ENCODE data around the gene CRYBG1.

Gene CRYBG1

GRCh38 chr6:106360410-106360988 is at the start of gene CRYBG1:
CRYBG1 (plus strand) TSS chr6:106360717; CDS start chr6:106360909, 192 bp downstream.
- peak; percentile 73 for DNase-seq
- H3K79me2 ChIP-seq (ENCODE audit: low read length): no peaks in the 10 kb centered on the region
- no peak for TF ChIP-seq EZH2phosphoT487 (IDR thresholded peaks at IDR 0.05; ENCODE audit: low read length)
- TF ChIP-seq CTCF (IDR thresholded peaks at IDR 0.05; ENCODE audit: low read length): peak; percentile 90
- no peak for TF ChIP-seq EZH2 (optimal IDR thresholded peaks at IDR 0.05; ENCODE audit: low read depth, low read length)
- H3K27me3 ChIP-seq (replicated peaks; ENCODE audit: insufficient read depth, low read length): peaks cover 11% of the 10 kb centered on the region
- peak within 1 kb of the TSS; percentile 69 for H3K4me3 ChIP-seq (ENCODE audit: low read length)
- peak within 1 kb of the TSS; percentile 76 for H3K4me2 ChIP-seq (ENCODE audit: low read depth, low read length)
- no peaks in the 10 kb centered on the region for H3F3A ChIP-seq (ENCODE audit: insufficient read depth, low read length)
- no peaks in the 10 kb centered on the region for H3K9me3 ChIP-seq (replicated peaks; ENCODE audit: insufficient read depth, low read length)
- H2AFZ ChIP-seq (ENCODE audit: low read length): peak within 1 kb of the TSS; percentile 85
- H4K20me1 ChIP-seq (ENCODE audit: insufficient read depth, low read length): no peaks in the 10 kb centered on the region
- no peak within 1 kb of the TSS for H3K9ac ChIP-seq (ENCODE audit: low read length)
- no peaks in the 10 kb centered on the region for H3K9me2 ChIP-seq (replicated peaks; ENCODE audit: insufficient read depth, low read length)
- peaks cover 9% of the 10 kb centered on the region for H3K4me1 ChIP-seq (ENCODE audit: low read length)
- no peak within 1 kb of the TSS for H3K27ac ChIP-seq (ENCODE audit: low read length)
- no peaks in the 10 kb centered on the region for H3K36me3 ChIP-seq (replicated peaks; ENCODE audit: insufficient read depth, low read length)

GRCh38 chr6:106315765-106316374 is 44.6 kb upstream of the CRYBG1 start:
- TF ChIP-seq EZH2 (optimal IDR thresholded peaks at IDR 0.05; ENCODE audit: low read depth, low read length) (no peak), CTCF (IDR thresholded peaks at IDR 0.05; ENCODE audit: low read length) (no peak), EZH2phosphoT487 (IDR thresholded peaks at IDR 0.05; ENCODE audit: low read length) (no peak)
- DNase-seq: no peak
- no peak overlapping the region for H3K9ac ChIP-seq (ENCODE audit: low read length)
- H3K79me2 ChIP-seq (ENCODE audit: low read length): peaks cover 95% of the 10 kb centered on the region
- H3K9me2 ChIP-seq (replicated peaks; ENCODE audit: insufficient read depth, low read length): no peaks in the 10 kb centered on the region
- no peaks in the 10 kb centered on the region for H3K27me3 ChIP-seq (replicated peaks; ENCODE audit: insufficient read depth, low read length)
- H2AFZ ChIP-seq (ENCODE audit: low read length): no peak overlapping the region
- peaks cover 8% of the 10 kb centered on the region for H3K4me1 ChIP-seq (ENCODE audit: low read length)
- H3K27ac ChIP-seq (ENCODE audit: low read length): no peak overlapping the region
- H3K4me3 ChIP-seq (ENCODE audit: low read length): no peak overlapping the region
- H4K20me1 ChIP-seq (ENCODE audit: insufficient read depth, low read length): peaks cover 13% of the 10 kb centered on the region
- peaks cover 11% of the 10 kb centered on the region for H3K36me3 ChIP-seq (replicated peaks; ENCODE audit: insufficient read depth, low read length)
- H3F3A ChIP-seq (ENCODE audit: insufficient read depth, low read length): no peaks in the 10 kb centered on the region
- H3K9me3 ChIP-seq (replicated peaks; ENCODE audit: insufficient read depth, low read length): no peaks in the 10 kb centered on the region
- H3K4me2 ChIP-seq (ENCODE audit: low read depth, low read length): no peak overlapping the region

- H3K4me2 ChIP-seq (ENCODE audit: low read depth, low read length): no peak overlapping the region
- no peaks in the 10 kb centered on the region for H3F3A ChIP-seq (ENCODE audit: insufficient read depth, low read length)
- H3K27me3 ChIP-seq (replicated peaks; ENCODE audit: insufficient read depth, low read length): no peaks in the 10 kb centered on the region
- no peak overlapping the region for H3K9ac ChIP-seq (ENCODE audit: low read length)
- no peak overlapping the region for H2AFZ ChIP-seq (ENCODE audit: low read length)
- H3K9me2 ChIP-seq (replicated peaks; ENCODE audit: insufficient read depth, low read length): no peaks in the 10 kb centered on the region
- no peak overlapping the region for H3K4me3 ChIP-seq (ENCODE audit: low read length)
- peaks cover 8% of the 10 kb centered on the region for H3K4me1 ChIP-seq (ENCODE audit: low read length)
- no peak overlapping the region for H3K27ac ChIP-seq (ENCODE audit: low read length)
- H3K79me2 ChIP-seq (ENCODE audit: low read length): peaks cover 95% of the 10 kb centered on the region
- TF ChIP-seq EZH2 (optimal IDR thresholded peaks at IDR 0.05; ENCODE audit: low read depth, low read length) (no peak), EZH2phosphoT487 (IDR thresholded peaks at IDR 0.05; ENCODE audit: low read length) (no peak), CTCF (IDR thresholded peaks at IDR 0.05; ENCODE audit: low read length) (no peak)
- DNase-seq: no peak
- H3K9me3 ChIP-seq (replicated peaks; ENCODE audit: insufficient read depth, low read length): no peaks in the 10 kb centered on the region
- peaks cover 11% of the 10 kb centered on the region for H3K36me3 ChIP-seq (replicated peaks; ENCODE audit: insufficient read depth, low read length)
- H4K20me1 ChIP-seq (ENCODE audit: insufficient read depth, low read length): peaks cover 13% of the 10 kb centered on the region
Observed at GRCh38 chr6:106316375-106316766, 44.1 kb upstream of the CRYBG1 start.
